Neural crest cell (in vitro differentiated cells): ENCODE data around the gene PYHIN1. TPM values are rescaled to one million over a fixed set of nuclear protein-coding genes. Genes with fewer than 3 reads are reported as not detected.
"Not testable (repeated sequence)": the region's sequence is repeated elsewhere in the genome, so short reads cannot be mapped to it uniquely, and the experiment has no call there.

ENCODE experiments used
- DNase-seq: peaks from one replicate; pipeline ENCODE4 v3.0.0; 2021; ENCODE audit warnings: low read depth, mixed read lengths, low spot score
- H3K27ac Mint-ChIP-seq: one replicate; pipeline ENCODE4 v1.8.0; 2021; ENCODE audit warnings: mild to moderate bottlenecking, mixed read lengths; ENCODE audit not compliant: unreplicated experiment
- H3K27me3 Mint-ChIP-seq: 2 replicates; pipeline ENCODE4 v1.8.0; 2021; ENCODE audit warnings: low read depth, mild to moderate bottlenecking, mixed read lengths
- H3K36me3 Mint-ChIP-seq: 2 replicates; pipeline ENCODE4 v1.8.0; 2021; ENCODE audit warnings: low read depth, mild to moderate bottlenecking, mixed read lengths
- H3K4me1 Mint-ChIP-seq: 2 replicates; pipeline ENCODE4 v1.8.0; 2021; ENCODE audit warnings: mixed read lengths
- H3K4me3 Mint-ChIP-seq: one replicate; pipeline ENCODE4 v1.8.0; 2021; ENCODE audit warnings: mild to moderate bottlenecking, mixed read lengths
- H3K9me3 Mint-ChIP-seq: 2 replicates; pipeline ENCODE4 v1.8.0; 2021; ENCODE audit warnings: mixed read lengths
- CTCF ChIP-seq: fragments of 200-600 bp; sonication (generic); conservative IDR thresholded peaks from 2 replicates; pipeline ENCODE4 v1.5.0; 2021; ENCODE audit warnings: antibody characterized with exemption, mild to moderate bottlenecking
- total RNA-seq: library from RNA; stranded (reverse); gene quantifications from 2 replicates; pipeline ENCODE4 v1.2.1, GENCODE V29; 2021

Gene PYHIN1
- total RNA-seq, 1 donor from 2014 or later: not detected

- Mint-ChIP-seq H3K27me3 (no peaks in the 10 kb centered on the region), H3K27ac (peak overlapping the region; percentile 79), H3K4me3 (peak overlapping the region; percentile 86), H3K9me3 (no peaks in the 10 kb centered on the region), H3K4me1 (peaks cover 40% of the 10 kb centered on the region), H3K36me3 (no peaks in the 10 kb centered on the region)
- no peak for DNase-seq
- no peak for TF ChIP-seq CTCF
These were observed 68.7 kb downstream of the PYHIN1 start for GRCh38 chr1:159000070-159000409.

DNA sequence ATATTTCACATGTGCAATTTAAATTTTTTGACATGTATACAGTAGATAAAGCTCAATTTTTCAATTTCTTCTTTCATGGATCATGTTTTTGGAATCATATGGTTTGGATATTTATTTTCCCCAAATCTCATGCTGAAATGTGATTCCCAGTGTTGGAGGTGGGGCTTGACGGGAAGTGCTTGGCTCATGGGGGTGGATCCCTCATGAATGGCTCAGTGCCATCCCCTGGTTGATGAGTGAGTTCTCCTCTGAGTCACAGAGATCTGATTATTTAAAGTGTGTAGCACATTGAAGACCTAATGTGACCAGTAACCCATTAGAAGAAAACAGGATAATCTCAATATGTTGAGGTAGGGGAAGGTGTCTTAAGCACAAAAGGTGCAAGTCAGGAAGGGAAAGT lies 69.3 kb downstream of the PYHIN1 start:
- H3K27me3 Mint-ChIP-seq: no peaks in the 10 kb centered on the region
- peaks cover 44% of the 10 kb centered on the region for H3K4me1 Mint-ChIP-seq
- H3K4me3 Mint-ChIP-seq: peak overlapping the region; percentile 41
- no peaks in the 10 kb centered on the region for H3K36me3 Mint-ChIP-seq
- DNase-seq: no peak
- no peak for TF ChIP-seq CTCF
- H3K27ac Mint-ChIP-seq: no peak overlapping the region
- H3K9me3 Mint-ChIP-seq: no peaks in the 10 kb centered on the region

DNA sequence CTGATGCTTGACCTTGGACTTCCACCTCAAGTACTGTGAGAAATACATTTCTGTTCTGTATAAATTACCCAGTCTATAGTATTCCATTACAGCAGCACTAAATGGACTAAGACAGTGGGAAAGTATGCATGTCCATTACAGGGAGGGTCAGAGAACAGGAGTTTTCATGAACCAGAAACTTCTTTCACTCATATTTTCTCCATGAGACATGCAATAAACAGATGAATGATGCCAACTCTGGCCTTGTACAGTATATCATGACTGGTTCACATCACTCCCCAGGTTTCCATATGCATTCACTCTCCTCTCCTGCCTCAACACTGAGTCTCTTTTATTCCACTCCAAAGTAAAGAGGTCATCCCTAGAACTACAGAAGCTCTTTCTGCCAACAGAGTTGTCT lies 73.8 kb downstream of the PYHIN1 start:
- peaks cover 30% of the 10 kb centered on the region for H3K4me1 Mint-ChIP-seq
- H3K9me3 Mint-ChIP-seq: no peaks in the 10 kb centered on the region
- H3K27ac Mint-ChIP-seq: no peak overlapping the region
- H3K4me3 Mint-ChIP-seq: no peak overlapping the region
- no peaks in the 10 kb centered on the region for H3K27me3 Mint-ChIP-seq
- no peaks in the 10 kb centered on the region for H3K36me3 Mint-ChIP-seq
- DNase-seq: no peak
- TF ChIP-seq CTCF: no peak

- TF ChIP-seq CTCF: no peak
- no peaks in the 10 kb centered on the region for H3K27me3 Mint-ChIP-seq
- no peaks in the 10 kb centered on the region for H3K9me3 Mint-ChIP-seq
- no peak overlapping the region for H3K27ac Mint-ChIP-seq
- no peaks in the 10 kb centered on the region for H3K36me3 Mint-ChIP-seq
- peaks cover 26% of the 10 kb centered on the region for H3K4me1 Mint-ChIP-seq
- no peak for DNase-seq
- H3K4me3 Mint-ChIP-seq: no peak overlapping the region
These were observed 74.3 kb downstream of the PYHIN1 start for GRCh38 chr1:159005676-159006075.

DNA sequence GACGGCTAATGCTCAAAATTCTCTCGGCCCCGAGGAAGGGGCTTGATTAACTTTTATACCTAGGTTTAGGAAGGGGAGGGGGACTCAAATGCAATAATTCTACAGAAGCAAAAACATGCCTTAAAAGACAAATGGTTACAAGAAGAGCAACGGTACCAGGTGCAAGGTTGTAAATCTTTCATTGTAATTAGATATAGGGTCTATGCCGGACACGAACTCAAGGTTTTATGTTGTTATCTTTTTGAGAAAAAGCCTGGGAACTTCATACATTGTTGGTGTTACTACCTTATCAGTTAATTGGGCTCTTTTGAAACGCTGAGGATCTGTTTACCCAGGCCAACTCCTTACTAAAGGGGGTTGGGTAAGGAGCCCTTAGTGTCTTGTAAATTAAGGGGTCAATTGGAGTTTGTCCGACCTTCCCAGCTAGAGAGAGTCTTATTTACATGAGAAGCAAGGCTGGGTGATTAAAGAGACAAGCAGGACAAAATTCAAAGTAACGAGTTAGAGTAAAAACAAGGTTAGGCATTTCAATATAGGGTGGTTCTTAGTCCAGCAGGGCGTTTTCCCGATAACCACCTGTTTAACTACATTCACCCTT lies 75.0 kb downstream of the PYHIN1 start:
- H3K4me1 Mint-ChIP-seq: peaks cover 24% of the 10 kb centered on the region
- H3K27me3 Mint-ChIP-seq, H3K4me3 Mint-ChIP-seq, DNase-seq, H3K9me3 Mint-ChIP-seq, H3K36me3 Mint-ChIP-seq, H3K27ac Mint-ChIP-seq: not testable (repeated sequence)

GRCh38 chr1:159007726-159008125 lies 76.4 kb downstream of the PYHIN1 start:
- no peak for TF ChIP-seq CTCF
- DNase-seq: no peak
- Mint-ChIP-seq H3K27ac (no peak overlapping the region), H3K4me3 (no peak overlapping the region), H3K36me3 (no peaks in the 10 kb centered on the region), H3K4me1 (peaks cover 28% of the 10 kb centered on the region), H3K27me3 (no peaks in the 10 kb centered on the region), H3K9me3 (no peaks in the 10 kb centered on the region)
